ENCODE measurements around the gene IQSEC3.

DNA sequence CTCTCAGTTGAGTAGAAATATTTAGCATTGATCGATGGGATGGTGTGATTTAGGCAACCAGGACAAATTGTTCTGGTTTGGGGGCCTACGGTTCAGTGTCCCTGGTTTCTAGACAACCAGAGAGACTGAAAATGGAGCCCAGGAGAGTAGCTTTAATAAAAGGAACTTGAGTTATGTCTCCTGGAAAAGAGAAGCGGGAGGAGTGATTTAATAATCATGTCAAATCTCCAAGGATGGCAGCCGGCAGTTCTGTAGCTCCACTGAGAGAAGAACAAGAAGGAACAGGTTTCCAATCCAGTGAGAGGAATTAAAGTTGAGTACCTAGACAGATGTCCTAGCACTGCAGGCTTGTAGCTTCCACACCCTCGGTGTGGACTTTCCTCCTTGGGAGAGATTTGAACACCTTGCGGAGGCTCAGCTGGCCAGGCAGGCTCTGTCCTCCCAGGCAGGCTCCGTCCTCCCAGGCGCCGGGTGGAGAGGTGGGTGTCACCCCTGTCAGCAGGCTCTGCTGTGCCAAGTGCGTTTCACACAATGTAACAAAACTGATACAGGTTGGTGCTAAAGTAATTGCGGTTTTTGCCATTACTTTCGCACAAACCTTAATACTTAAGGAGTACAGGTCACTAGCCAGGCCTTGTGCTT is 101.5 kb downstream of the IQSEC3 start:
- TF ChIP-seq POLR2A (IDR thresholded peaks at IDR 0.05; ENCODE audit: low read depth, low read length) (no peak), TAF1 (IDR thresholded peaks at IDR 0.05; ENCODE audit: borderline replicate concordance, low read depth, low read length) (no peak)
